ENCODE data around the gene SSTR4.

Gene SSTR4

GRCh38 chr20:23086931-23087411 is 51.9 kb downstream of the SSTR4 start:
- TF ChIP-seq CTCF (IDR thresholded peaks at IDR 0.05; ENCODE audit: low read depth, low read length): no peak
- H3K4me3 ChIP-seq (ENCODE audit: low read depth, low read length): no peak overlapping the region

- no peak for TF ChIP-seq CTCF (IDR thresholded peaks at IDR 0.05; ENCODE audit: low read depth, low read length)
- H3K4me3 ChIP-seq (ENCODE audit: low read depth, low read length): no peak overlapping the region
Observed at GRCh38 chr20:23087587-23088251, 52.6 kb downstream of the SSTR4 start.

All from WI38 (cell line).